HL-60 (cell line): ENCODE results near the gene MERTK.

Experiments used
- POLR2AphosphoS5 ChIP-seq: IDR thresholded peaks from 2 replicates; pipeline ENCODE4 v1.6.1; 2012; ENCODE audit warnings: low read depth
- SPI1 ChIP-seq: IDR thresholded peaks from 2 replicates; pipeline ENCODE4 v1.6.1; 2012; ENCODE audit warnings: low read depth, mild to moderate bottlenecking, borderline replicate concordance
- TF ChIP-seq, protein P1 (sequence below): IDR thresholded peaks from one replicate; pipeline ENCODE4 v1.5.1; 2011; ENCODE audit warnings: low read length, control low read depth, inconsistent platforms; ENCODE audit not compliant: insufficient read depth

- TF ChIP-seq, protein P1, sequence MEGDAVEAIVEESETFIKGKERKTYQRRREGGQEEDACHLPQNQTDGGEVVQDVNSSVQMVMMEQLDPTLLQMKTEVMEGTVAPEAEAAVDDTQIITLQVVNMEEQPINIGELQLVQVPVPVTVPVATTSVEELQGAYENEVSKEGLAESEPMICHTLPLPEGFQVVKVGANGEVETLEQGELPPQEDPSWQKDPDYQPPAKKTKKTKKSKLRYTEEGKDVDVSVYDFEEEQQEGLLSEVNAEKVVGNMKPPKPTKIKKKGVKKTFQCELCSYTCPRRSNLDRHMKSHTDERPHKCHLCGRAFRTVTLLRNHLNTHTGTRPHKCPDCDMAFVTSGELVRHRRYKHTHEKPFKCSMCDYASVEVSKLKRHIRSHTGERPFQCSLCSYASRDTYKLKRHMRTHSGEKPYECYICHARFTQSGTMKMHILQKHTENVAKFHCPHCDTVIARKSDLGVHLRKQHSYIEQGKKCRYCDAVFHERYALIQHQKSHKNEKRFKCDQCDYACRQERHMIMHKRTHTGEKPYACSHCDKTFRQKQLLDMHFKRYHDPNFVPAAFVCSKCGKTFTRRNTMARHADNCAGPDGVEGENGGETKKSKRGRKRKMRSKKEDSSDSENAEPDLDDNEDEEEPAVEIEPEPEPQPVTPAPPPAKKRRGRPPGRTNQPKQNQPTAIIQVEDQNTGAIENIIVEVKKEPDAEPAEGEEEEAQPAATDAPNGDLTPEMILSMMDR = no peak
- TF ChIP-seq POLR2AphosphoS5 (no peak), SPI1 (no peak)
Measured at GRCh38 chr2:111982822-111983221, 84.4 kb downstream of the MERTK start.
